ENCODE measurements around the gene RAB21. TPM values are rescaled to one million over a fixed set of nuclear protein-coding genes. Genes with fewer than 3 reads are reported as not detected.

Gene RAB21
- total and polyA plus RNA-seq, 2 of the 4 experiments (the other 2 are of a cell fraction) = 13.8 to 15.0 TPM

DNA sequence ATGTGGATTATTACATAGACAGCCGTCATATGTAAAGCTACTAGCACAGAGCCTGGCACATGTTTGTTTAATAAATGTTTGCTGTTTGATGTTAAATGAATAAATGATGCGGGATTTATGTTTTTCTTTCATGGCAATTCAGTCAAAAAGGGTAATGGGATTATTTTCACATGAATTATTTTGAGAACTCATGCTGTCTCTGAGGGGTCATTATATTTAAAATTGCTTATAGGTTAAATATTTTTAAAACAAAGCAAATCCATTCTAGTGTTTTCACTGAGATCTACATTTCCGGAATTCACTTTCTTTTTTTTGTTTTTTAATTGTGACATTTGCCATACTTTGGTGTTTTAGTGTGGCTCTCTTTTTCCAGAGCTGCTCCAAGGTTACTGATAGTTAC is 5.3 kb downstream of the RAB21 start:
- no peak overlapping the region for H2BK5ac ChIP-seq (ENCODE audit: low read depth, low read length, poor library complexity, severe bottlenecking)
- no peak overlapping the region for H3K4me2 ChIP-seq (ENCODE audit: low read depth, low read length)
- H4K5ac ChIP-seq (ENCODE audit: low read depth, low read length) = no peak overlapping the region
- no peak overlapping the region for H3K9ac ChIP-seq (ENCODE audit: low read depth, low read length)
- BruUV-seq (replicated peaks) = no TSS peak
- H3K27me3 ChIP-seq (ENCODE audit: control insufficient read depth, insufficient read depth, low read length) = no peaks in the 10 kb centered on the region
- in situ Hi-C loops (cut with MboI; ENCODE audit: low sequenced_read_pairs) = loop anchor here (10.0 kb wide), 1 partner anchor 95 kb away; the partner anchor contains the start of genes THAP2 and ZFC3H1
- no peak overlapping the region for H4K8ac ChIP-seq (ENCODE audit: low read depth in 2 of 2, low read length in 2 of 2)
- H3K36me3 ChIP-seq (ENCODE audit: control insufficient read depth, insufficient read depth, low read length) = peaks cover 8% of the 10 kb centered on the region
- dilution Hi-C loops (cut with HindIII; ENCODE audit: low sequenced_read_pairs, unreplicated experiment) = no loop called here
- peaks cover 11 to 39% of the 10 kb centered on the region in 2 experiments for H3K79me1 ChIP-seq (ENCODE audit: low read depth in 1 of 2, low read length in 2 of 2)
- intact Hi-C loops (cut with micrococcal nuclease) = no loop called here
- no peak overlapping the region for H2AK5ac ChIP-seq (ENCODE audit: low read depth, low read length)
- no peak overlapping the region for H3K27ac ChIP-seq (ENCODE audit: insufficient read depth, low read length)
- no peak overlapping the region for H2AFZ ChIP-seq (replicated peaks; ENCODE audit: low read length, poor library complexity)
- ATAC-seq (ENCODE audit: low read depth) (no peak), DNase-seq (no peak)
- peaks cover 12% of the 10 kb centered on the region for H3K9me3 ChIP-seq (ENCODE audit: control insufficient read depth, insufficient read depth, low read length)
- no peak overlapping the region for H3K4me3 ChIP-seq (ENCODE audit: insufficient read depth, low read depth, low read length)
- no peak overlapping the region for H2BK20ac ChIP-seq (ENCODE audit: low read depth, low read length)
- H2BK120ac ChIP-seq (ENCODE audit: low read depth, low read length) = no peak overlapping the region
- H2AK9ac ChIP-seq (replicated peaks; ENCODE audit: low read depth, low read length, poor library complexity) = no peak overlapping the region
- H4K20me1 ChIP-seq (ENCODE audit: insufficient read depth, low read length) = peaks cover 36% of the 10 kb centered on the region; the same call in 1 of the 2 replicates
- no peaks in the 10 kb centered on the region for H3K9me1 ChIP-seq (ENCODE audit: insufficient read depth, low read length)
- WGBS, 2 experiments (ENCODE audit: extremely low coverage in 2 of 2, insufficient read length in 1 of 2) = 100% methylated on average over 1 of the region's 3 CpGs; no CpG with 5 or more reads in 1 of the 2 experiments
- ChIA-PET CTCF (interaction anchor here (1.1 kb wide), 1 partner anchor 20 kb away, joined by 4 read pairs; no protein-coding TSS in a partner anchor), POLR2A (ENCODE audit: unreplicated experiment) (no interaction called here)
- no peak overlapping the region for H3K56ac ChIP-seq (ENCODE audit: extremely low read depth, insufficient read depth, low read length)
- no peak overlapping the region for H3K18ac ChIP-seq (ENCODE audit: low read depth, low read length)
- H3K4ac ChIP-seq (ENCODE audit: low read depth, low read length) = no peak overlapping the region
- H2BK15ac ChIP-seq (ENCODE audit: low read depth, low read length) = no peak overlapping the region
- no peak for TF ChIP-seq MAZ (IDR thresholded peaks at IDR 0.05; ENCODE audit: borderline replicate concordance, low read depth, low read length)
- TF ChIP-seq, protein P1, sequence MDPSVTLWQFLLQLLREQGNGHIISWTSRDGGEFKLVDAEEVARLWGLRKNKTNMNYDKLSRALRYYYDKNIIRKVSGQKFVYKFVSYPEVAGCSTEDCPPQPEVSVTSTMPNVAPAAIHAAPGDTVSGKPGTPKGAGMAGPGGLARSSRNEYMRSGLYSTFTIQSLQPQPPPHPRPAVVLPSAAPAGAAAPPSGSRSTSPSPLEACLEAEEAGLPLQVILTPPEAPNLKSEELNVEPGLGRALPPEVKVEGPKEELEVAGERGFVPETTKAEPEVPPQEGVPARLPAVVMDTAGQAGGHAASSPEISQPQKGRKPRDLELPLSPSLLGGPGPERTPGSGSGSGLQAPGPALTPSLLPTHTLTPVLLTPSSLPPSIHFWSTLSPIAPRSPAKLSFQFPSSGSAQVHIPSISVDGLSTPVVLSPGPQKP (IDR thresholded peaks at IDR 0.05; ENCODE audit: borderline replicate concordance, low read depth, low read length) = no peak
- no peak for TF ChIP-seq CEBPB (IDR thresholded peaks at IDR 0.05; ENCODE audit: low read depth, low read length)
- no peak for TF ChIP-seq USF2 (IDR thresholded peaks at IDR 0.05; ENCODE audit: low read depth, low read length)
- TF ChIP-seq SMC3 (IDR thresholded peaks at IDR 0.05; ENCODE audit: low read depth, low read length) = no peak
- no peak for TF ChIP-seq RFX5 (IDR thresholded peaks at IDR 0.05; ENCODE audit: low read depth, low read length)
- no peak for TF ChIP-seq MAFK (IDR thresholded peaks at IDR 0.05; ENCODE audit: low read depth, low read length)
- no peak for TF ChIP-seq MXI1 (IDR thresholded peaks at IDR 0.05; ENCODE audit: borderline replicate concordance, low read depth, low read length)
- no peak for TF ChIP-seq RAD21 (IDR thresholded peaks at IDR 0.05; ENCODE audit: low read length)
- no peak for TF ChIP-seq FOS (IDR thresholded peaks at IDR 0.05; ENCODE audit: low read depth, low read length)
- H3K23ac ChIP-seq (ENCODE audit: low read depth, low read length) = no peak overlapping the region
- no peak overlapping the region for H4K91ac ChIP-seq (ENCODE audit: insufficient read depth, low read depth, low read length)
- H3K14ac ChIP-seq (replicated peaks; ENCODE audit: low read depth, low read length) = no peak overlapping the region
- no peaks in the 10 kb centered on the region for H3K4me1 ChIP-seq (ENCODE audit: control insufficient read depth, insufficient read depth, low read length)

Data from IMR-90 (cell line).